K562 (cell line): ENCODE data around the gene MAPRE2. TPM values are rescaled to one million over a fixed set of nuclear protein-coding genes. Genes with fewer than 3 reads are reported as not detected.

Source experiments
- ATAC-seq: fragments of 200-7000 bp; cut with Tn5 transposase; 3 replicates; pipeline ENCODE4 v1.9.1; 2020; ENCODE audit warnings: moderate library complexity
- BruUV-seq: library from RNA; stranded (reverse); fragments of 400-500 nt; replicated peaks from 2 replicates; lab custom pipeline; 2021; lab: Mats Ljungman, UMichigan
- CTCF ChIA-PET: fragments of 300-600 bp; formaldehyde crosslinking; extraction: SDS; loops from one replicate; lab custom pipeline; 2021; ENCODE audit warnings: low intra/inter-chr PET ratio; lab: Yijun Ruan, JAX
- POLR2A ChIA-PET: fragments of 300-600, 350-650 bp; sonication (Branson Sonifier 250); formaldehyde crosslinking; extraction: SDS; loops from one replicate; lab custom pipeline; 2021; ENCODE audit warnings: antibody characterized with exemption, inconsistent platforms; lab: Yijun Ruan, JAX
- DNase-seq, 4 experiments: peaks; one replicate each; pipeline versions ENCODE4 v3.0.0 to v3.0.0-alpha.2; 2011 to 2018; ENCODE audit warnings: low spot score in 3 of 4, mixed read lengths in 3 of 4; ENCODE audit errors: extremely low read depth in 1 of 4
- FAIRE-seq: peaks from 2 replicates; lab custom pipeline; 2011; peaks lifted over from hg19 to GRCh38; lab: Jason Lieb, UNC
- H2AFZ ChIP-seq: 2 replicates; pipeline ENCODE4 v1.6.0; 2011; ENCODE audit warnings: low read depth, low read length, control low read depth, inconsistent platforms
- H3K27ac ChIP-seq: fragments of 200-600 bp; 3 replicates; pipeline ENCODE4 v1.8.0; 2011; ENCODE audit warnings: low read depth, mild to moderate bottlenecking, control low read depth, inconsistent platforms, low read length, moderate library complexity, mixed read lengths; ENCODE audit errors: extremely low read depth
- H3K27me3 ChIP-seq, 2 experiments: fragments of 300-600 bp in 1 of 2; 2 replicates in 1 of 2; 3 replicates in 1 of 2; pipeline versions ENCODE4 v1.6.0 to v1.8.0; 2011; ENCODE audit warnings: inconsistent platforms in 2 of 2, low read length in 2 of 2, mild to moderate bottlenecking in 1 of 2, mixed read lengths in 1 of 2, moderate library complexity in 1 of 2; ENCODE audit not compliant: control insufficient read depth in 2 of 2, insufficient read depth in 2 of 2
- H3K36me3 ChIP-seq: fragments of 300-600 bp; 3 replicates; pipeline ENCODE4 v1.8.0; 2011; ENCODE audit warnings: mild to moderate bottlenecking, low read length, inconsistent platforms; ENCODE audit not compliant: control insufficient read depth, insufficient read depth
- H3K4me1 ChIP-seq, 2 experiments: fragments of 200-600 bp in 1 of 2; replicated peaks in 1 of 2; 2 replicates in 1 of 2; 3 replicates in 1 of 2; pipeline versions ENCODE4 v1.5.1 to v1.8.0; 2011; ENCODE audit warnings: inconsistent platforms in 2 of 2, low read length in 2 of 2, mild to moderate bottlenecking in 1 of 2, mixed read lengths in 1 of 2, moderate library complexity in 1 of 2; ENCODE audit not compliant: control insufficient read depth in 2 of 2, insufficient read depth in 2 of 2
- H3K4me2 ChIP-seq: 2 replicates; pipeline ENCODE4 v1.6.1; 2011; ENCODE audit warnings: low read length, control low read depth, inconsistent platforms, mixed read lengths; ENCODE audit not compliant: insufficient read depth
- H3K4me3 ChIP-seq: fragments of 200-600 bp; sonication (generic), shearing (Covaris generic); 2 replicates; pipeline ENCODE4 v1.5.1; 2016; ENCODE audit warnings: control low read depth, inconsistent platforms
- H3K79me2 ChIP-seq: fragments of 200-600 bp; 3 replicates; pipeline ENCODE4 v1.8.0; 2011; ENCODE audit warnings: low read length, inconsistent platforms; ENCODE audit not compliant: control insufficient read depth, insufficient read depth
- H3K9ac ChIP-seq, 2 experiments: 2 replicates each; pipeline versions ENCODE4 v1.6.0 to v1.6.1; 2011; ENCODE audit warnings: low read depth in 2 of 2, low read length in 2 of 2, control low read depth in 1 of 2, inconsistent platforms in 1 of 2, mild to moderate bottlenecking in 1 of 2, mixed read lengths in 1 of 2; ENCODE audit not compliant: insufficient read depth in 1 of 2
- H3K9me1 ChIP-seq: one replicate; pipeline ENCODE4 v1.6.0; 2011; ENCODE audit warnings: inconsistent platforms, mild to moderate bottlenecking, low read length, moderate library complexity; ENCODE audit not compliant: control insufficient read depth, insufficient read depth
- H3K9me3 ChIP-seq: replicated peaks from 2 replicates; pipeline ENCODE4 v1.5.1; 2011; ENCODE audit warnings: low read depth, low read length, inconsistent platforms; ENCODE audit not compliant: control insufficient read depth, insufficient read depth
- H4K20me1 ChIP-seq: replicated peaks from 2 replicates; pipeline ENCODE4 v1.6.1; 2011; ENCODE audit warnings: low read length, inconsistent platforms, mixed read lengths; ENCODE audit not compliant: control insufficient read depth, insufficient read depth
- ARHGAP35 ChIP-seq: fragments of 450-650 bp; IDR thresholded peaks from 2 replicates; pipeline ENCODE4 v1.6.1; 2018; ENCODE audit not compliant: partially characterized antibody
- BRD4 ChIP-seq: fragments of 200-600 bp; sonication (generic); IDR thresholded peaks from 2 replicates; pipeline ENCODE4 v1.6.1; 2017; ENCODE audit warnings: inconsistent platforms
- CBX2 ChIP-seq: fragments of 200-600 bp; sonication (generic); IDR thresholded peaks from one replicate; pipeline ENCODE4 v1.6.1; 2012; ENCODE audit warnings: mild to moderate bottlenecking, low read length, inconsistent platforms; ENCODE audit not compliant: insufficient read depth, poor library complexity, severe bottlenecking
- CTBP1 ChIP-seq: fragments of 450-650 bp; IDR thresholded peaks from 2 replicates; pipeline ENCODE4 v1.6.1; 2016; ENCODE audit warnings: borderline replicate concordance
- GTF2F1 ChIP-seq: IDR thresholded peaks from 2 replicates; pipeline ENCODE4 v1.6.1; 2011; ENCODE audit warnings: low read depth, low read length, improper control_type of control experiment
- HMBOX1 ChIP-seq: sonication (generic); IDR thresholded peaks from 2 replicates; pipeline ENCODE4 v1.6.1; 2016
- MGA ChIP-seq: fragments of 450-650 bp; IDR thresholded peaks from 2 replicates; pipeline ENCODE4 v1.6.1; 2016; ENCODE audit warnings: mild to moderate bottlenecking, moderate library complexity
- SP1 ChIP-seq: sonication (generic); formaldehyde crosslinking; IDR thresholded peaks from 2 replicates; pipeline ENCODE4 v1.8.1; 2022; ENCODE audit warnings: mild to moderate bottlenecking, missing genetic modification reagents
- ZBTB17 ChIP-seq: fragments of 450-650 bp; formaldehyde crosslinking; IDR thresholded peaks from 2 replicates; pipeline ENCODE4 v1.4.0; 2020; ENCODE audit warnings: mild to moderate bottlenecking
- ZNF57 ChIP-seq: fragments of 450-650 bp; formaldehyde crosslinking; IDR thresholded peaks from 2 replicates; pipeline ENCODE4 v1.4.0; 2020; ENCODE audit warnings: mild to moderate bottlenecking, moderate library complexity
- WGBS: fragments of 100-300 bp; shearing (Covaris generic); methylation state at CpG from one replicate; pipeline ENCODE4 v1.1.6; 2016; ENCODE audit warnings: low coverage, mixed read lengths; ENCODE audit not compliant: insufficient coverage; ENCODE audit errors: missing lambda C conversion rate; 5-methylcytosine and 5-hydroxymethylcytosine counted together
- in situ Hi-C: fragments of 300-500 bp; cut with MboI; formaldehyde crosslinking; loops from 4 replicates; pipeline ENCODE4 v1.15.0; 2018; ENCODE audit warnings: inconsistent platforms, mixed read lengths
- intact Hi-C: fragments of 100-400 bp; cut with micrococcal nuclease; formaldehyde crosslinking; loops from 2 replicates; pipeline ENCODE4 v1.14.2; 2022
- polyA plus RNA-seq, 8 experiments: library from polyadenylated mRNA; depleted of rRNA in 4 of 8; stranded (reverse) in 5 of 8; unstranded in 3 of 8; fragments of >200 nt; fragmentation: Nextera tagmentation in 2 of 8; fragmentation: Illumina TruSeq in 1 of 8; extraction: Ambion mirVana in 2 of 8; extraction: Trizol in 1 of 8; gene quantifications; 2 replicates each; pipeline versions ENCODE4 v1.2.1 to v1.2.3, GENCODE V29; 2011 to 2014; ENCODE audit warnings: inconsistent platforms in 1 of 8, missing spikeins in 1 of 8
- total RNA-seq, 7 experiments: library from RNA; depleted of rRNA in 6 of 7; stranded (reverse); fragments of >200 nt in 6 of 7; fragmentation: Illumina TruSeq in 2 of 7; extraction: Trizol in 2 of 7; gene quantifications; 2 replicates each; pipeline versions ENCODE4 v1.2.1 to v1.2.3, GENCODE V29; 2011 to 2021; ENCODE audit warnings: low replicate concordance in 1 of 7

MAPRE2 gene
- total and polyA plus RNA-seq, 9 of the 15 experiments (the other 6 are each of a cell fraction or from before 2014, with no cell fraction given): 32.3 to 70.7 (median 40.7) TPM

- Histone ChIP-seq H3K9me1 (no peaks in the 10 kb centered on the region), H3K4me1 (no peaks in the 10 kb centered on the region; a peak in 1 of 5 replicates), H3K4me2 (no peak overlapping the region), H4K20me1 (no peaks in the 10 kb centered on the region), H3K27me3 (peaks cover under 1 to 5% of the 10 kb centered on the region in 2 experiments; a peak in 2 of 5 replicates), H2AFZ (no peak overlapping the region), H3K9ac (no peak overlapping the region), H3K79me2 (no peaks in the 10 kb centered on the region), H3K27ac (no peak overlapping the region), H3K36me3 (no peaks in the 10 kb centered on the region), H3K9me3 (no peaks in the 10 kb centered on the region), H3K4me3 (no peak overlapping the region)
- 6% methylated on average over 5 of the region's 5 CpGs for WGBS
- intact Hi-C loops (no loop called here), in situ Hi-C loops (no loop called here)
- BruUV-seq: no TSS peak
- no peak for DNase-seq
- POLR2A ChIA-PET: interaction anchor here (1.6 kb wide), 1 partner anchor 12 kb away, joined by 7 read pairs; no protein-coding TSS in a partner anchor
- ATAC-seq: peak; percentile 36
- CTCF ChIA-PET: no interaction called here
- FAIRE-seq: no peak
- TF ChIP-seq BRD4 (no peak), SP1 (CRISPR knock-in tag) (no peak), CBX2 (no peak), CTBP1 (0 out of 2 replicates have a peak, but pooled peaks have one; percentile 14), MGA (no peak), GTF2F1 (no peak), ZBTB17 (CRISPR knock-in tag) (no peak), ARHGAP35 (no peak), ZNF57 (no peak), HMBOX1 (no peak)
These were observed 117.7 kb downstream of the MAPRE2 start for GRCh38 chr18:35158728-35159450.
